Lower lobe of right lung (tissue), 2 donors: ENCODE data around the gene PHKG2. TPM values are rescaled to one million over a fixed set of nuclear protein-coding genes. Genes with fewer than 3 reads are reported as not detected.

ENCODE experiments used
- ATAC-seq, 2 donors: fragments of 200-7000 bp; cut with Tn5 transposase; one replicate each; pipeline ENCODE4 v1.9.1; 2020 to 2022; ENCODE audit warnings: mild to moderate bottlenecking in 2 of 2, moderate library complexity in 2 of 2
- DNase-seq: peaks from one replicate; pipeline ENCODE4 v3.0.0-alpha.2; 2020
- H3K27ac ChIP-seq: fragments of 200-600 bp; one replicate; pipeline ENCODE4 v1.8.0; 2022
- H3K27me3 ChIP-seq: fragments of 200-600 bp; one replicate; pipeline ENCODE4 v1.8.0; 2022; ENCODE audit warnings: low read depth
- H3K36me3 ChIP-seq: fragments of 200-600 bp; one replicate; pipeline ENCODE4 v1.8.0; 2022; ENCODE audit warnings: mild to moderate bottlenecking
- H3K4me1 ChIP-seq: fragments of 200-600 bp; one replicate; pipeline ENCODE4 v1.8.0; 2022
- H3K4me3 ChIP-seq: fragments of 200-600 bp; one replicate; pipeline ENCODE4 v1.8.0; 2022; ENCODE audit warnings: mild to moderate bottlenecking
- H3K9me3 ChIP-seq: fragments of 200-600 bp; one replicate; pipeline ENCODE4 v1.8.0; 2022
- CTCF ChIP-seq: fragments of 200-600 bp; IDR thresholded peaks from one replicate; pipeline ENCODE4 v1.8.0; 2022; ENCODE audit warnings: antibody characterized with exemption, mild to moderate bottlenecking
- intact Hi-C: fragments of 100-400 bp; cut with DNase I; formaldehyde crosslinking; loops from one replicate; pipeline ENCODE4 v1.11.0; 2022
- total RNA-seq: library from RNA; stranded (reverse); fragmentation: NEBNext Ultra II Directional; extraction: Animal tissue kit (Norgen Biotek cat#: 25700); gene quantifications from one replicate; pipeline ENCODE4 v1.2.1, GENCODE V29; 2021
- donor health status: DM: no; HTN: yes; CAD: no; lungs with severe emphysema.

Gene PHKG2
- total RNA-seq, 1 donor from 2014 or later: 25.5 TPM

- no peaks in the 10 kb centered on the region for H3K9me3 ChIP-seq
- intact Hi-C loops: no loop called here
- H3K27me3 ChIP-seq: no peaks in the 10 kb centered on the region
- peak overlapping the region; percentile 88 for H3K27ac ChIP-seq
- ATAC-seq (no peak), DNase-seq (no peak)
- peaks cover 27% of the 10 kb centered on the region for H3K4me1 ChIP-seq
- H3K4me3 ChIP-seq: peak overlapping the region; percentile 79
- TF ChIP-seq CTCF: no peak
- H3K36me3 ChIP-seq: peaks cover 54% of the 10 kb centered on the region
Measured at GRCh38 chr16:30762991-30763725, 14.9 kb downstream of the PHKG2 start.

DNA sequence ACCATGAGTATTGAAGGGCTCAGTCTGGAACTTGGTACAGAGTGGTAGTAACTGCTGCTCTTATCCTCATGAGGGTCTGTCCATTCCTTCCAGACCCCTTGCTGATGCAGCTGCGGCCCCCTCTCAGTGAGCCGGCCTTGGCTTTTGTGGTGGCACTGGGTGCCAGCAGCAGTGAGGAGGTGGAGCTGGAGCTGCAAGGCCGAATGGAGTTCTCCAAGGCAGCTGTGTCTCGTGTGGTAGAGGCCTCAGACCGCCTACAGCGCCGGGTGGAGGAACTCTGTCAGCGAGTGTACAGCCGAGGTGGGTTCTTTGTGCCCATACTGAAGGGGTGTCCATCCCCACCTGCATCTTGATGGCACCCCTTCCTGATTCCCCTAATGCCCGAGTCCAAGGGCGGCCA, 15.9 kb downstream of the PHKG2 start:
- no peaks in the 10 kb centered on the region for H3K9me3 ChIP-seq
- peak; percentile 29 for DNase-seq

GRCh38 chr16:30764816-30765465, 16.7 kb downstream of the PHKG2 start:
- H3K36me3 ChIP-seq: peaks cover 72% of the 10 kb centered on the region
- no peak overlapping the region for H3K27ac ChIP-seq
- ATAC-seq: no peak
- H3K4me3 ChIP-seq: no peak overlapping the region
- TF ChIP-seq CTCF: no peak
- peak; percentile 32 for DNase-seq
- no peaks in the 10 kb centered on the region for H3K9me3 ChIP-seq
- no peaks in the 10 kb centered on the region for H3K27me3 ChIP-seq
- intact Hi-C loops: no loop called here
- peaks cover 27% of the 10 kb centered on the region for H3K4me1 ChIP-seq

More for the DNA sequence above, 15.9 kb downstream of the PHKG2 start:
- no peaks in the 10 kb centered on the region for H3K27me3 ChIP-seq
- no peak for TF ChIP-seq CTCF
- H3K36me3 ChIP-seq: peaks cover 64% of the 10 kb centered on the region
- peaks cover 27% of the 10 kb centered on the region for H3K4me1 ChIP-seq
- intact Hi-C loops: no loop called here
- H3K27ac ChIP-seq: no peak overlapping the region
- no peak overlapping the region for H3K4me3 ChIP-seq
- no peak for ATAC-seq

DNA sequence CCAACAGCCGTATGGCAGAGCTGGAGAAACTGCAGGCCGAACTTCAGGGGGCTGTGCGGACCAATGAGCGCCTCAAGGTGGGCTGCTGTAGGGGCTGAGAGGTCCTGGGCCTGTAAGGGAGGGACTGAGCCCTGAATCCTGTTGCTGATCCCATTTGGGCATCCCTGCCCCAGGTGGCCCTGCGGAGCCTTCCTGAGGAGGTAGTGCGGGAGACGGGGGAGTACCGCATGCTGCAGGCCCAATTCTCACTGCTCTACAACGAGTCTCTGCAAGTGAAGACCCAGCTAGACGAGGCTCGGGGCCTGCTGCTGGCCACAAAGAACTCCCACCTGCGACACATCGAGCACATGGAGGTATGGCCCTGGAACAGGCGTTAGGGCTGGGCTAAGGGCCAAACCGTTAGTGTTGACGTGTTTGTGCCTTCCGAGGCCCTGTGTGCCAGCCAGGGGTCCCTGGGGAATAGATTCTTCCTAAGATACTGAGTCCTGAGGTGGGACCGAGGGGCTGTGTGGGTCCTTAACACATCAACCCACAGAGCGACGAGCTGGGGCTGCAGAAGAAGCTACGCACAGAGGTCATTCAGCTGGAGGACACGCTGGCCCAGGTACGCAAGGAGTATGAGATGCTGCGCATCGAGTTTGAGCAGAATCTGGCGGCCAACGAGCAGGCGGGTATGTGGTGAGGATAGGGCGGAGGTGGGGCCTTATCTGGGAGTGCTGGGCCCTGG, 18.1 kb downstream of the PHKG2 start:
- no peak for TF ChIP-seq CTCF
- H3K4me3 ChIP-seq: no peak overlapping the region
- peaks cover 87% of the 10 kb centered on the region for H3K36me3 ChIP-seq
- ATAC-seq: no peak
- no peak overlapping the region for H3K27ac ChIP-seq
- H3K9me3 ChIP-seq: no peaks in the 10 kb centered on the region
- H3K27me3 ChIP-seq: no peaks in the 10 kb centered on the region
- DNase-seq: peak; percentile 35
- intact Hi-C loops: no loop called here
- H3K4me1 ChIP-seq: peaks cover 20% of the 10 kb centered on the region

DNA sequence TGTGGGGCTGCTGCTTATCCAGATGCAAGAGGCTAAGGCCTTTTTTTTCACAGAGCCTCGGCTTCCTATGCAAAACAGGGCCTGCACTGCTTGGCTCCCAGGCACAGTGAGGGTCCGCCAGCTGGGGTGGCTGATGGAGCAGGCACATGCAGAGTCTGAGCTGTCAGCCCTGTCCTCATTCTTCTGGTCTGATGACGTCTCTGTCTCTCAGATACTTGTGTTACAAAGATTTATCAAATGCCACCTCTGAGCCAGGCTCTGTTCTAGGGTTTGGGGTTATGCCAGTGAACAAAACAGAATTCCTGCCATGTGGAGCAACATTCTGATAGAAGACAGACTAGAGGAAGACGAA, 18.7 kb downstream of the PHKG2 start:
- intact Hi-C loops: no loop called here
- H3K4me3 ChIP-seq: no peak overlapping the region

More for the DNA sequence above, 18.7 kb downstream of the PHKG2 start:
- ATAC-seq (no peak), DNase-seq (no peak)
- Histone ChIP-seq H3K9me3 (no peaks in the 10 kb centered on the region), H3K27ac (no peak overlapping the region), H3K36me3 (peaks cover 92% of the 10 kb centered on the region), H3K27me3 (no peaks in the 10 kb centered on the region), H3K4me1 (peaks cover 18% of the 10 kb centered on the region)
- no peak for TF ChIP-seq CTCF
